Measurements from ENCODE around the gene DYDC1. TPM values are rescaled to one million over a fixed set of nuclear protein-coding genes. Genes with fewer than 3 reads are reported as not detected.

Gene DYDC1
- total and polyA plus RNA-seq, 2 donors (not counting 3 experiments of a cell fraction or from before 2014, with no cell fraction given), result not detected

GRCh38 chr10:80344276-80344675 lies 12.3 kb downstream of the DYDC1 start:
- no peaks in the 10 kb centered on the region for H3K9me1 ChIP-seq (replicated peaks; ENCODE audit: control insufficient read depth, extremely low read depth, insufficient read depth, low read length)
- H2AFZ ChIP-seq (ENCODE audit: low read depth, low read length), result no peak overlapping the region
- H3K27me3 ChIP-seq (ENCODE audit: control insufficient read depth in 2 of 2, insufficient read depth in 2 of 2, low read length in 2 of 2), result peaks cover 0 to 2% of the 10 kb centered on the region in 2 experiments
- H3K4me1 ChIP-seq (ENCODE audit: control insufficient read depth, extremely low read depth, insufficient read depth, low read length), result no peaks in the 10 kb centered on the region
- no peak overlapping the region for H3K4me3 ChIP-seq (replicated peaks in 1 of 3; ENCODE audit: insufficient read depth in 1 of 3, low read depth in 1 of 3, low read length in 3 of 3)
- no peaks in the 10 kb centered on the region for H3K36me3 ChIP-seq (ENCODE audit: control insufficient read depth in 2 of 2, extremely low read depth in 1 of 2, insufficient read depth in 2 of 2, low read length in 2 of 2)
- TF ChIP-seq MYC (IDR thresholded peaks at IDR 0.05; ENCODE audit: low read depth, low read length) (no peak), FOS (IDR thresholded peaks at IDR 0.05; ENCODE audit: borderline replicate concordance, insufficient read depth, low read length) (no peak), CTCF (IDR thresholded peaks at IDR 0.05; ENCODE audit: extremely low read depth in 1 of 2, insufficient read depth in 1 of 2, low read depth in 1 of 2, low read length in 2 of 2) (no peak), POLR2AphosphoS5 (IDR thresholded peaks at IDR 0.05; ENCODE audit: insufficient read depth, low read depth, low read length) (no peak), MAX (IDR thresholded peaks at IDR 0.05; ENCODE audit: insufficient read depth, insufficient read length) (no peak), GATA2 (IDR thresholded peaks at IDR 0.05; ENCODE audit: insufficient read depth, insufficient read length, low read depth, low read length) (no peak), JUN (IDR thresholded peaks at IDR 0.05; ENCODE audit: borderline replicate concordance, insufficient read depth, insufficient read length, low read depth) (no peak), POLR2A (IDR thresholded peaks at IDR 0.05; ENCODE audit: low read depth, low read length) (no peak), EZH2 (IDR thresholded peaks at IDR 0.05; ENCODE audit: borderline replicate concordance, low read depth, low read length, severe bottlenecking) (no peak)
- H3K79me2 ChIP-seq (ENCODE audit: control insufficient read depth, insufficient read depth, low read length), result no peaks in the 10 kb centered on the region
- dilution Hi-C loops (cut with MboI; ENCODE audit: extremely low pct_ligation_motif_present, low sequenced_read_pairs), result no loop called here
- H3K27ac ChIP-seq (ENCODE audit: insufficient read depth, low read depth, low read length), result no peak overlapping the region
- DNase-seq (ENCODE audit: low read depth, low spot score) (no peak), FAIRE-seq (no peak)
- no TSS peak for BruUV-seq (replicated peaks)
- no peak overlapping the region for H3K4me2 ChIP-seq (ENCODE audit: insufficient read depth, low read length)
- intact Hi-C loops (cut with micrococcal nuclease), result no loop called here
- no peaks in the 10 kb centered on the region for H3K9me3 ChIP-seq (replicated peaks; ENCODE audit: control insufficient read depth, insufficient read depth, low read length)
- no peaks in the 10 kb centered on the region for H4K20me1 ChIP-seq (replicated peaks; ENCODE audit: control insufficient read depth, extremely low read depth, insufficient read depth, low read length)
- H3K9ac ChIP-seq (replicated peaks; ENCODE audit: extremely low read depth, insufficient read depth, low read length), result no peak overlapping the region
- CTCF ChIA-PET, result interaction anchor here (1.4 kb wide), 1 partner anchor 34 kb away, joined by 3 read pairs; no protein-coding TSS in a partner anchor
- POLR2A ChIA-PET, result no interaction called here

All from endothelial cell of umbilical vein (primary cell).